Heart right ventricle (tissue), 16 donors: ENCODE measurements around the gene DUSP23. TPM values are rescaled to one million over a fixed set of nuclear protein-coding genes. Genes with fewer than 3 reads are reported as not detected.
A peak's percentile ranks its signal among the peaks of the same experiment; 100 is the strongest.

Experiments used
- ATAC-seq, 8 donors: fragments of 200-7000 bp; cut with Tn5 transposase; one replicate each; pipeline ENCODE4 v1.9.1; 2020; ENCODE audit warnings: mild to moderate bottlenecking in 8 of 8, moderate library complexity in 8 of 8, moderate number of reproducible peaks in 1 of 8
- DNase-seq, 2 donors: peaks; one replicate each; pipeline ENCODE4 v3.0.0-alpha.2; 2020
- H3K27ac ChIP-seq, 10 donors: fragments of 200-600 bp; sonication (generic) in 2 of 10; one replicate each; pipeline versions ENCODE4 v1.5.0 to v1.8.0; 2020 to 2022; ENCODE audit warnings: mild to moderate bottlenecking in 3 of 10
- H3K27me3 ChIP-seq, 7 donors: fragments of 200-600 bp; one replicate each; pipeline ENCODE4 v1.8.0; 2021 to 2022; ENCODE audit warnings: mild to moderate bottlenecking in 2 of 7
- H3K36me3 ChIP-seq, 9 donors: fragments of 200-600 bp; sonication (generic) in 1 of 9; one replicate each; pipeline versions ENCODE4 v1.5.0 to v1.8.0; 2020 to 2022; ENCODE audit warnings: mild to moderate bottlenecking in 2 of 9
- H3K4me1 ChIP-seq, 9 donors: fragments of 200-600 bp; sonication (generic) in 1 of 9; one replicate each; pipeline versions ENCODE4 v1.5.0 to v1.8.0; 2020 to 2022; ENCODE audit warnings: mild to moderate bottlenecking in 4 of 9
- H3K4me3 ChIP-seq, 10 donors: fragments of 200-600 bp; sonication (generic) in 2 of 10; one replicate each; pipeline versions ENCODE4 v1.5.0 to v1.8.0; 2020 to 2022; ENCODE audit warnings: mild to moderate bottlenecking in 7 of 10, moderate library complexity in 2 of 10
- H3K9me3 ChIP-seq, 11 donors: fragments of 200-600 bp in 10 of 11; sonication (generic) in 2 of 11; one replicate each; pipeline versions ENCODE4 v1.5.0 to v1.8.0; 2013 to 2022; ENCODE audit warnings: mild to moderate bottlenecking in 2 of 11, control low read depth in 1 of 11, moderate library complexity in 1 of 11
- WGBS, 2 donors: extraction: QIAGEN DNeasy Blood & Tissue Kit; methylation state at CpG; one replicate each; pipeline ENCODE4 v1.1.7; 2013; ENCODE audit warnings: inconsistent platforms in 1 of 2; 5-methylcytosine and 5-hydroxymethylcytosine counted together
- intact Hi-C, 10 donors: fragments of 100-400 bp; cut with DNase I; formaldehyde crosslinking; loops; one replicate each; pipeline versions ENCODE4 v1.11.1 to v1.14.2; 2022
- polyA plus RNA-seq, 2 donors: library from polyadenylated mRNA; stranded (reverse); fragments of 200-250 nt; gene quantifications; one replicate each; pipeline ENCODE4 v1.2.3, GENCODE V29; 2013
- total RNA-seq, 10 donors: library from RNA; stranded (reverse); fragmentation: NEBNext Ultra II Directional in 3 of 10; extraction: Animal tissue kit (Norgen Biotek cat#: 25700) in 3 of 10; gene quantifications; one replicate each; pipeline versions ENCODE4 v1.2.1 to v1.2.4, GENCODE V29; 2021 to 2023
- TF ChIP-seq, protein P1 (sequence below), 9 donors: fragments of 200-600 bp; sonication (generic) in 2 of 9; IDR thresholded peaks; one replicate each; pipeline versions ENCODE4 v1.5.0 to v1.8.0; 2021 to 2022; ENCODE audit warnings: antibody characterized with exemption in 9 of 9, mild to moderate bottlenecking in 5 of 9, moderate library complexity in 1 of 9
- donor health status: Arrhythmogenic right ventricular cardiomyopathy.
- donor health status: ischemic (EF 13 %, LVEDD 7.1; RV severe dilation, severe dysfunction).
- donor health status: healthy with polysubstance abuse.
- donor health status: DM: no; HTN: yes; CAD: no.
- donor health status: DM: no; HTN: no; CAD: no.
- donor health status: ischemic (EF 25% LVEDD 6.9; RV normal size, moderate dysfunction).
- donor health status: ischemic (EF 25% LVEDD 5.7; RV mildly dilated, moderate dysfunction).
- donor health status: healthy.
- donor health status: DM: yes; HTN: yes; CAD: no.
- donor health status: Ischemic cardiomyopathy.
- donor health status: ischemic (EF 35%, LVEDD 5.7; RV mildly dilated, moderate dysfunction).
- donor health status: nonischemic (EF 11% LVEDD 7.7; RV severe dilation, severe dysfunction).
- donor health status: DM: yes; HTN: yes; CAD: no.
- donor health status: PGD.
- donor health status: ischemic (EF 29% LVEDD 5.4; RV normal size, mild dysfunction).
- donor health status: nonischemic (EF 23%, LVEDD 6.1; RV moderate dilation, normal function).

DUSP23 gene
- total and polyA plus RNA-seq, 12 donors, result 7.0 to 80.8 (median 12.2) TPM

DNA sequence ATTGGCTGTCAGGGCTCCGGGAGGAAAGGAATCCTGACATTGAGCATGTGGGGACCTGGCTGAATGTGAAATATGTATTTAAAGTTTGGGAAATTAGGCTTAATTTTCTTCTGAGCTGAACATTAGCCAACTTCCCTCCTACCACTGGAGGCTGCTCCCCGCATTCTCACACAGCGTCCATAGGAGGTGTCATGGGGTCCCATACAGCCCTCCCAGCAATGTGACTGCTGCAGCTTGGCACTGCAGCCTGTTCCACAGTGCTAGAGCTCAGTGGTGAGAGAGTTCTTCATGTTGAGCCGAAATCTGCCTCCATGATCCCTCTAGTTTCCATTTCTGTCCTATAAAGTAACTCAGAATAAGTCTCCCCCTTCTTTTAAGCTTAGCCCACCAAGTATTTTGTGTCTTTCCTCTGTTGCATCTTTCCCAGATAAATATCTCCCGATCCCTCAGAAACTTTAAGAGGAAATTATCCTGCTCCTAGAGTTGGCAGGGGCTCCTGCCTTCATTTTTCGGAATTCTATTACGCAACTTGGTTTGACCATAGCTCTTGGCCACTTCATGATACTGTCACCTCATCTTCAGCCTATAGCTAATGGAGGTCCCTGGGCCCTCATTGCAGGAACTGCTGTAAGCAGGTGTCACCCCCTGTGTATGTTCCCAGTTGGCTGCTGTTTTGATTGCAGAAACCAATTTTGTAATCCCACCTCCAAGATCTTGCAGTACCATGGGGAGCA lies 23.4 kb downstream of the DUSP23 start:
- intact Hi-C loops, result loop anchor here in 4 of 10 donors (2.0 to 10.0 kb wide), 4 partner anchors 143 to 208 kb away; partner anchors contain the start of gene IGSF9 (in 2 of the 4)
- ATAC-seq (no peak), DNase-seq (no peak)
- Histone ChIP-seq H3K36me3 (no peaks in the 10 kb centered on the region), H3K27ac (peak overlapping the region in 1 of 10 donors; percentile 15), H3K4me3 (no peak overlapping the region), H3K27me3 (no peaks in the 10 kb centered on the region), H3K9me3 (no peaks in the 10 kb centered on the region), H3K4me1 (peaks cover 0 to 39% (median 0%) of the 10 kb centered on the region in 9 donors)
- TF ChIP-seq, protein P1, sequence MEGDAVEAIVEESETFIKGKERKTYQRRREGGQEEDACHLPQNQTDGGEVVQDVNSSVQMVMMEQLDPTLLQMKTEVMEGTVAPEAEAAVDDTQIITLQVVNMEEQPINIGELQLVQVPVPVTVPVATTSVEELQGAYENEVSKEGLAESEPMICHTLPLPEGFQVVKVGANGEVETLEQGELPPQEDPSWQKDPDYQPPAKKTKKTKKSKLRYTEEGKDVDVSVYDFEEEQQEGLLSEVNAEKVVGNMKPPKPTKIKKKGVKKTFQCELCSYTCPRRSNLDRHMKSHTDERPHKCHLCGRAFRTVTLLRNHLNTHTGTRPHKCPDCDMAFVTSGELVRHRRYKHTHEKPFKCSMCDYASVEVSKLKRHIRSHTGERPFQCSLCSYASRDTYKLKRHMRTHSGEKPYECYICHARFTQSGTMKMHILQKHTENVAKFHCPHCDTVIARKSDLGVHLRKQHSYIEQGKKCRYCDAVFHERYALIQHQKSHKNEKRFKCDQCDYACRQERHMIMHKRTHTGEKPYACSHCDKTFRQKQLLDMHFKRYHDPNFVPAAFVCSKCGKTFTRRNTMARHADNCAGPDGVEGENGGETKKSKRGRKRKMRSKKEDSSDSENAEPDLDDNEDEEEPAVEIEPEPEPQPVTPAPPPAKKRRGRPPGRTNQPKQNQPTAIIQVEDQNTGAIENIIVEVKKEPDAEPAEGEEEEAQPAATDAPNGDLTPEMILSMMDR (IDR thresholded peaks at IDR 0.05), result no peak
- WGBS, 2 donors, result 69 to 77% methylated on average over 7 of the region's 7 CpGs

DNA sequence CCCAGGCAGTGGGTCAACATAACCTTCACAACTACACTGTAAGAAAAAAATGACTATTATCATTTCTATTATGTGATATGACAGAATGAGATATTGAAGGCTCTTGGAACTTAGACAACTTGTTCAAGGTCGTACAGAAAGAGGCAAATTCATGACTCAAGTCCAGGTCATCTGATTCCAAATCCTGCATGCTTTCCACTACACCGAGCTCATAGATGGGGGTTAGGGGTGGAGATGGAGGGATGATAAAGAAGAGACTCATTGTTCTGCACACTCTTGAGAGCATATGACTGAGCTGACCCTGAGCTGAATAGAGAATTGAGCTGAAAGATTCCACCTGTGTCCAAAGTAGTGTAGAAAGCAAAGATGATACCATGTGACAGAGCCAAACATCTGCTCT lies 24.2 kb downstream of the DUSP23 start:
- Histone ChIP-seq H3K4me1 (peaks cover 0 to 32% (median 0%) of the 10 kb centered on the region in 9 donors), H3K27me3 (no peaks in the 10 kb centered on the region), H3K9me3 (no peaks in the 10 kb centered on the region), H3K4me3 (no peak overlapping the region), H3K27ac (no peak overlapping the region), H3K36me3 (no peaks in the 10 kb centered on the region)
- 25 to 39% methylated on average over 2 of the region's 2 CpGs for WGBS, 2 donors
- intact Hi-C loops, result loop anchor here in 4 of 10 donors (5.0 to 10.0 kb wide), 3 partner anchors 142 to 207 kb away; partner anchors contain the start of gene IGSF9 (in 2 of the 4)
- ATAC-seq (no peak), DNase-seq (no peak)
- TF ChIP-seq, protein P1 (IDR thresholded peaks at IDR 0.05), result no peak

DNA sequence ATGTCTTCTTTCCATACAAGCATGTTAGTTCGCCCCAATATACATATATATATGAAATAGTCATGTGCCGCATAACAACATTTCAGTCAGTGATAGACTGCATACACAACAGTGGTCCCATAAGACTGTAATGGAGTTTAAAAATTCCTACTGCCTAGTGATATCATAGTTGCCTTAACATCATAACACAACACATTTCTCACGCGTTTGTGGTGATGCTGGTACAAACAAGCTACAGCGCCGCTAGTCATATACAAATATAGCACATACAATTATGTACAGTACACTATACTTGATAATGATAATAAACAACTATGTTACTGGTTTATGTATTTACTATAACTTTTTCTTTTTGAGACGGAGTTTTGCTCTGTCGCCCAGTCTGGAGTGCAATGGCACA lies 35.2 kb downstream of the DUSP23 start:
- no peak for ATAC-seq
- Histone ChIP-seq H3K27me3 (peaks cover 0 to 2% (median 0%) of the 10 kb centered on the region in 7 donors), H3K4me1 (no peaks in the 10 kb centered on the region), H3K27ac (no peak overlapping the region), H3K4me3 (no peak overlapping the region), H3K9me3 (no peaks in the 10 kb centered on the region), H3K36me3 (no peaks in the 10 kb centered on the region)
- WGBS, 2 donors, result 93 to 97% methylated on average over 8 of the region's 8 CpGs
- TF ChIP-seq, protein P1 (IDR thresholded peaks at IDR 0.05), result no peak
- DNase-seq, result no peak
- intact Hi-C loops, result no loop called here

DNA sequence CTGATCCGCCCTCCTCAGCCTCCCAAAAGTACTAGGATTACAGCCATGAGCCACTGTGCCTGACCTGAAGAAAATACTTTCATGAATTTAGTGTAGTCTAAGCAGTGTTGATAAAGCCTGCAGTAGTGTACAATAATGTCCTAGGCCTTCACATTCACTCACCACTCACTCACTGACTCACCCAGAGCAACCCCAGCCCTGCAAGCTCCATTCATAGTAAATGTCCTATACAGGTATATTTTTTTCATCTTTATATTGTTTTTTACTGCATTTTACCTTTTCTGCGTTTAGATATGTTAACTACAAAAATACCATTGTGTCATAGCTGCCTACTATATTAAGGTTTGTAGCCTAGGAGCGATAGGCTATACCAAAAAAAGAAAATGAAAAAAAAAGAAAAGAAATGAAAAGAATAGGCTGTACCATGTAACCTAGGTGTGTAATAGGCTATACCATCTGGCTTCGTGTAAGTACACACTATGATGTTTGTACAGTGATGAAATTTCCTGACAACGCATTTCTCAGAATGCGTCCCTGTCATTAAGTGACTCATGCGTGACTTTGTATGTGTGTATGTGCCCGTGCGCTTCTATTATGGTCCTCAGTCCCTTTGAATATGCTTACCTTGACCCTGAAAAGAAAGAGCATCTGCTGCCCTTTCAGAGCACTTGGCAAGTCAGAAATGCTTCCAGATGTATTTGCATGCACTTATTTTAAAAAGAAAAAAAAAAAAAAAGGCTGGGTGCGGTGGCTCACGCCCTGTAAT lies 36.7 kb downstream of the DUSP23 start:
- TF ChIP-seq, protein P1 (IDR thresholded peaks at IDR 0.05), result no peak
- Histone ChIP-seq H3K4me1 (no peaks in the 10 kb centered on the region), H3K9me3 (no peaks in the 10 kb centered on the region), H3K4me3 (no peak overlapping the region), H3K27me3 (peaks cover 0 to 15% (median 5%) of the 10 kb centered on the region in 7 donors), H3K36me3 (no peaks in the 10 kb centered on the region), H3K27ac (no peak overlapping the region)
- no peak for DNase-seq
- WGBS, 2 donors, result 87 to 92% methylated on average over 11 of the region's 11 CpGs
- no peak for ATAC-seq
- intact Hi-C loops, result no loop called here
